Right lobe of liver (tissue), 4 donors: ENCODE results near the gene LYPD6.

ENCODE experiments used
- CTCF ChIP-seq, 4 donors: fragments of 200-600 bp in 3 of 4; fragments of 450-650 bp in 1 of 4; IDR thresholded peaks; one replicate each; pipeline versions ENCODE4 v1.5.1 to v1.8.0; 2016 to 2022; ENCODE audit warnings: antibody characterized with exemption in 4 of 4, mild to moderate bottlenecking in 2 of 4
- POLR2A ChIP-seq: fragments of 450-650 bp; IDR thresholded peaks from one replicate; pipeline ENCODE4 v1.6.1; 2017; ENCODE audit warnings: antibody characterized with exemption, mild to moderate bottlenecking
- donor health status: DM: no; HTN: no; CAD: no.
- donor health status: DM: no; HTN: no; CAD: no.
- donor health status: DM: no; HTN: yes; CAD: no.

- TF ChIP-seq CTCF (IDR thresholded peaks at IDR 0.05) (no peak), POLR2A (no peak)
Observed at GRCh38 chr2:149409506-149409905, 79.1 kb downstream of the LYPD6 start.
